Mesendoderm (in vitro differentiated cells): ENCODE data around the gene EYA2.

Experiments
- DNase-seq: peaks from one replicate; pipeline ENCODE4 v3.0.0; 2013
- H2AK5ac ChIP-seq: 2 replicates; pipeline ENCODE4 v1.6.1; 2013; ENCODE audit warnings: low read length, inconsistent platforms
- H2BK120ac ChIP-seq: 2 replicates; pipeline ENCODE4 v1.6.1; 2013; ENCODE audit warnings: low read depth, mild to moderate bottlenecking, low read length, moderate library complexity, mixed read lengths
- H2BK15ac ChIP-seq: replicated peaks from 2 replicates; pipeline ENCODE4 v1.6.1; 2013; ENCODE audit warnings: low read depth, mild to moderate bottlenecking, moderate library complexity
- H2BK5ac ChIP-seq: 2 replicates; pipeline ENCODE4 v1.6.1; 2013; ENCODE audit warnings: low read length, inconsistent platforms
- H3K18ac ChIP-seq: 2 replicates; pipeline ENCODE4 v1.6.1; 2013; ENCODE audit warnings: mild to moderate bottlenecking, low read length, mixed read lengths
- H3K23ac ChIP-seq: one replicate; pipeline ENCODE4 v1.6.1; 2013; ENCODE audit warnings: low read length
- H3K27ac ChIP-seq: 2 replicates; pipeline ENCODE4 v1.5.1; 2013; ENCODE audit warnings: low read depth, mild to moderate bottlenecking, inconsistent platforms, low read length, moderate library complexity
- H3K27me3 ChIP-seq: 2 replicates; pipeline ENCODE4 v1.6.1; 2013; ENCODE audit warnings: low read length, control low read depth, mild to moderate bottlenecking, inconsistent platforms; ENCODE audit not compliant: insufficient read depth, poor library complexity
- H3K36me3 ChIP-seq: 2 replicates; pipeline ENCODE4 v1.6.1; 2013; ENCODE audit warnings: low read length, inconsistent platforms; ENCODE audit not compliant: control insufficient read depth, insufficient read depth
- H3K4ac ChIP-seq: one replicate; pipeline ENCODE4 v1.6.1; 2013; ENCODE audit warnings: low read depth, mild to moderate bottlenecking, low read length, moderate library complexity
- H3K4me1 ChIP-seq: 2 replicates; pipeline ENCODE4 v1.6.1; 2013; ENCODE audit warnings: low read depth, low read length, inconsistent platforms; ENCODE audit not compliant: control insufficient read depth
- H3K4me2 ChIP-seq: 2 replicates; pipeline ENCODE4 v1.6.1; 2013; ENCODE audit warnings: low read length
- H3K4me3 ChIP-seq: 2 replicates; pipeline ENCODE4 v1.5.1; 2013; ENCODE audit warnings: mild to moderate bottlenecking, low read length
- H3K56ac ChIP-seq: one replicate; pipeline ENCODE4 v1.6.1; 2013; ENCODE audit warnings: low read length
- H3K79me1 ChIP-seq: 2 replicates; pipeline ENCODE4 v1.6.1; 2013; ENCODE audit warnings: low read length, inconsistent platforms
- H3K79me2 ChIP-seq: 2 replicates; pipeline ENCODE4 v1.6.1; 2013; ENCODE audit warnings: mild to moderate bottlenecking, low read length; ENCODE audit not compliant: control insufficient read depth, insufficient read depth
- H3K9ac ChIP-seq: 2 replicates; pipeline ENCODE4 v1.6.1; 2013; ENCODE audit warnings: low read length, inconsistent platforms
- H4K5ac ChIP-seq: one replicate; pipeline ENCODE4 v1.6.1; 2013; ENCODE audit warnings: low read length
- H4K8ac ChIP-seq: one replicate; pipeline ENCODE4 v1.6.1; 2013; ENCODE audit warnings: low read depth, mild to moderate bottlenecking, control low read depth, low read length, moderate library complexity
- WGBS: extraction: QIAGEN DNeasy Blood & Tissue Kit; methylation state at CpG from one replicate; pipeline ENCODE4 v1.1.7; 2013; ENCODE audit warnings: low lambda C conversion rate, missing lambda C conversion rate; ENCODE audit not compliant: insufficient coverage; ENCODE audit errors: extremely low coverage; 5-methylcytosine and 5-hydroxymethylcytosine counted together

The EYA2 gene

GRCh38 chr20:46934746-46935287, 40.2 kb downstream of the EYA2 start:
- Histone ChIP-seq H2BK120ac (no peak overlapping the region), H3K4ac (no peak overlapping the region), H3K4me2 (no peak overlapping the region), H3K9ac (no peak overlapping the region), H3K27ac (no peak overlapping the region), H3K4me3 (no peak overlapping the region), H4K5ac (no peak overlapping the region), H3K18ac (no peak overlapping the region), H3K36me3 (no peaks in the 10 kb centered on the region), H2BK15ac (no peak overlapping the region), H3K56ac (no peak overlapping the region), H2AK5ac (no peak overlapping the region), H3K79me2 (no peaks in the 10 kb centered on the region), H3K79me1 (no peaks in the 10 kb centered on the region), H3K4me1 (no peaks in the 10 kb centered on the region), H2BK5ac (no peak overlapping the region), H4K8ac (no peak overlapping the region), H3K27me3 (no peaks in the 10 kb centered on the region), H3K23ac (no peak overlapping the region)
- DNase-seq, result no peak
- WGBS, result no CpG with 5 or more reads among the region's 4 CpGs

GRCh38 chr20:46935394-46936017, 40.9 kb downstream of the EYA2 start:
- no peak overlapping the region for H2BK15ac ChIP-seq
- no peak overlapping the region for H3K18ac ChIP-seq
- DNase-seq, result no peak
- no peaks in the 10 kb centered on the region for H3K36me3 ChIP-seq
- H3K9ac ChIP-seq, result no peak overlapping the region
- no peaks in the 10 kb centered on the region for H3K79me2 ChIP-seq
- H3K4me2 ChIP-seq, result no peak overlapping the region
- H3K4me1 ChIP-seq, result no peaks in the 10 kb centered on the region
- no peak overlapping the region for H2AK5ac ChIP-seq
- no peak overlapping the region for H3K27ac ChIP-seq
- H3K4me3 ChIP-seq, result no peak overlapping the region
- 100% methylated on average over 1 of the region's 9 CpGs for whole genome bisulfite sequencing
- no peak overlapping the region for H3K23ac ChIP-seq
- no peaks in the 10 kb centered on the region for H3K27me3 ChIP-seq
- H2BK5ac ChIP-seq, result no peak overlapping the region
- no peak overlapping the region for H2BK120ac ChIP-seq
- H3K79me1 ChIP-seq, result no peaks in the 10 kb centered on the region
- no peak overlapping the region for H4K8ac ChIP-seq
- no peak overlapping the region for H3K56ac ChIP-seq
- H3K4ac ChIP-seq, result no peak overlapping the region
- H4K5ac ChIP-seq, result no peak overlapping the region

- no peaks in the 10 kb centered on the region for H3K79me2 ChIP-seq
- H3K56ac ChIP-seq, result no peak overlapping the region
- H3K23ac ChIP-seq, result no peak overlapping the region
- no peak for DNase-seq
- no peak overlapping the region for H3K9ac ChIP-seq
- H3K27ac ChIP-seq, result no peak overlapping the region
- no peak overlapping the region for H2BK5ac ChIP-seq
- H3K27me3 ChIP-seq, result no peaks in the 10 kb centered on the region
- H4K5ac ChIP-seq, result no peak overlapping the region
- H3K4me1 ChIP-seq, result no peaks in the 10 kb centered on the region
- H2BK120ac ChIP-seq, result no peak overlapping the region
- H3K4me2 ChIP-seq, result no peak overlapping the region
- no peak overlapping the region for H2AK5ac ChIP-seq
- no peak overlapping the region for H3K18ac ChIP-seq
- H3K79me1 ChIP-seq, result no peaks in the 10 kb centered on the region
- WGBS, result no CpG with 5 or more reads among the region's 18 CpGs
- no peak overlapping the region for H3K4me3 ChIP-seq
- H3K36me3 ChIP-seq, result no peaks in the 10 kb centered on the region
- H4K8ac ChIP-seq, result no peak overlapping the region
- no peak overlapping the region for H3K4ac ChIP-seq
- H2BK15ac ChIP-seq, result no peak overlapping the region
These were observed 41.9 kb downstream of the EYA2 start for GRCh38 chr20:46936415-46937156.

- no CpG with 5 or more reads among the region's 4 CpGs for WGBS
- H3K36me3 ChIP-seq, result no peaks in the 10 kb centered on the region
- H4K8ac ChIP-seq, result no peak overlapping the region
These were observed 42.5 kb downstream of the EYA2 start for GRCh38 chr20:46937157-46937523.

GRCh38 chr20:46937533-46938226, 43.0 kb downstream of the EYA2 start:
- Histone ChIP-seq H3K23ac (no peak overlapping the region), H3K4me3 (no peak overlapping the region), H3K18ac (no peak overlapping the region), H3K9ac (no peak overlapping the region), H2BK15ac (no peak overlapping the region), H2AK5ac (no peak overlapping the region), H2BK120ac (no peak overlapping the region), H3K56ac (no peak overlapping the region), H4K5ac (no peak overlapping the region), H3K79me1 (no peaks in the 10 kb centered on the region), H3K4me2 (no peak overlapping the region), H3K4ac (no peak overlapping the region), H3K79me2 (no peaks in the 10 kb centered on the region), H3K27me3 (no peaks in the 10 kb centered on the region), H2BK5ac (no peak overlapping the region), H3K27ac (no peak overlapping the region), H3K36me3 (no peaks in the 10 kb centered on the region), H3K4me1 (no peaks in the 10 kb centered on the region), H4K8ac (no peak overlapping the region)
- no CpG with 5 or more reads among the region's 7 CpGs for WGBS
- no peak for DNase-seq

More at GRCh38 chr20:46937157-46937523, 42.5 kb downstream of the EYA2 start:
- Histone ChIP-seq H3K4me1 (no peaks in the 10 kb centered on the region), H3K18ac (no peak overlapping the region), H3K23ac (no peak overlapping the region), H3K4ac (no peak overlapping the region), H3K79me1 (no peaks in the 10 kb centered on the region), H3K56ac (no peak overlapping the region), H3K27me3 (no peaks in the 10 kb centered on the region), H3K9ac (no peak overlapping the region), H3K79me2 (no peaks in the 10 kb centered on the region), H4K5ac (no peak overlapping the region), H3K4me3 (no peak overlapping the region), H2BK120ac (no peak overlapping the region), H2BK15ac (no peak overlapping the region), H2BK5ac (no peak overlapping the region), H2AK5ac (no peak overlapping the region), H3K4me2 (no peak overlapping the region), H3K27ac (no peak overlapping the region)
- DNase-seq, result no peak
